Gastrocnemius medialis (tissue), 4 donors: ENCODE measurements around the gene CFAP54. TPM values are rescaled to one million over a fixed set of nuclear protein-coding genes. Genes with fewer than 3 reads are reported as not detected.

Experiments used
- ATAC-seq, 2 donors: fragments of 150-250 bp; one replicate each; pipeline ENCODE4 v1.9.1; 2016
- DNase-seq, 2 donors: peaks; one replicate each; pipeline ENCODE4 v3.0.0-alpha.2; 2019
- H3K27ac ChIP-seq, 4 donors: fragments of 200-600 bp; sonication (generic); 1 replicate in 1 of 4; 2 replicates in 3 of 4; pipeline ENCODE4 v1.5.1; 2016 to 2018; ENCODE audit warnings: mild to moderate bottlenecking in 2 of 4, moderate library complexity in 1 of 4
- H3K27me3 ChIP-seq, 3 donors: fragments of 200-600 bp; sonication (generic) in 2 of 3; 1 replicate in 1 of 3; 2 replicates in 2 of 3; pipeline versions ENCODE4 v1.5.1 to v1.6.0; 2016 to 2019; ENCODE audit warnings: mild to moderate bottlenecking in 1 of 3, moderate library complexity in 1 of 3
- H3K36me3 ChIP-seq, 2 donors: fragments of 200-600 bp; sonication (generic) in 1 of 2; one replicate each; pipeline ENCODE4 v1.5.1; 2017 to 2018
- H3K4me1 ChIP-seq, 2 donors: fragments of 200-600 bp; sonication (generic) in 1 of 2; one replicate each; pipeline ENCODE4 v1.5.1; 2016 to 2017; ENCODE audit warnings: mild to moderate bottlenecking in 2 of 2
- H3K4me3 ChIP-seq, 4 donors: fragments of 200-600 bp; sonication (generic) in 3 of 4; 1 replicate in 1 of 4; 2 replicates in 3 of 4; pipeline ENCODE4 v1.5.1; 2016 to 2019; ENCODE audit warnings: mild to moderate bottlenecking in 2 of 4
- H3K9me3 ChIP-seq, 3 donors: fragments of 200-600 bp; sonication (generic) in 2 of 3; 1 replicate in 1 of 3; 2 replicates in 2 of 3; pipeline ENCODE4 v1.5.1; 2016 to 2019
- POLR2A ChIP-seq, 2 donors: fragments of 450-650 bp; IDR thresholded peaks; one replicate each; pipeline ENCODE4 v1.6.1; 2017; ENCODE audit warnings: antibody characterized with exemption in 2 of 2, mild to moderate bottlenecking in 2 of 2, moderate library complexity in 2 of 2
- in situ Hi-C, 4 donors: fragments of 200-750 bp; cut with MboI; loops; one replicate each; pipeline versions ENCODE4 v1.15.0 to v1.8.0; 2017; ENCODE audit warnings: low sequenced_read_pairs in 4 of 4
- intact Hi-C: fragments of 100-400 bp; cut with DNase I; formaldehyde crosslinking; loops from one replicate; pipeline ENCODE4 v1.15.1; 2023; ENCODE audit warnings: low total_unique reads
- total RNA-seq, 4 donors: library from RNA; depleted of rRNA; stranded (reverse); fragments of >200 nt; gene quantifications; one replicate each; pipeline versions ENCODE4 v1.1.0 to v1.2.3, GENCODE V29; 2016
- TF ChIP-seq, protein P1 (sequence below), 5 experiments: fragments of 450-650 bp in 3 of 5; fragments of 200-600 bp in 2 of 5; sonication (generic) in 2 of 5; IDR thresholded peaks in 4 of 5; conservative IDR thresholded peaks in 1 of 5; 1 replicate in 4 of 5; 2 replicates in 1 of 5; pipeline ENCODE4 v1.5.1; 2016 to 2019; ENCODE audit warnings: antibody characterized with exemption in 5 of 5, mild to moderate bottlenecking in 3 of 5, moderate library complexity in 3 of 5

CFAP54 gene
- total RNA-seq, 4 donors from 2014 or later = not detected

DNA sequence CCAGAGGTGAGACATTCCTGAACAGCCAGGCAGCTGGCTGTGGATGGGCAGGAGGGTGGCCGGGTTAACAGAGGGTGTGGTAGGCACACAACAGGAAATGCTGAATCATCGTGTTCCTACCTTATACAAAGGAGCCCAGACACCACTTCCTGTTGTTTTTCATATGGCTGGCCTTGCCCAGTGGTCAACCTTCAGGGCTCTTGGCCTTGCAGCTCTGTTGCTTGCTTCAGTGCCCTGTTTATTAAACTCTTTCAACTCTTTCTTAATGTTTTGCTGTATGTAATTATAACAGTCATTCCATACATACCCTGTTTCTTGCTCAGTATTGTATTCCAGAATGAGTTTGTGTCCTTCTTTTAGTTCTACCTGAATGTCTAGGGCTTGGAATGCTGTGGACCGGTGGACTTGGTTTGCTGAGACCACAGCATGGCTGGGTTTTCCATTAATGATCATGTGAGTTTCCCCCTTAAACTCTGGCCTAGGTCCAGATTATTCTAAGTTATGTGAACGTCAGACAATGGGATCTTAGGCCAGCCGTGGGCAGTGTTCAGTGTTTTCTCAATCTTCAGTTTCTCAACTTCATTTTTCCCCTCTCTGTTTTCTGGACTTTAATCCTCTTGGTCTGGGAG, 11.9 kb downstream of the CFAP54 start:
- H3K27me3 ChIP-seq = no peaks in the 10 kb centered on the region
- TF ChIP-seq, protein P1, sequence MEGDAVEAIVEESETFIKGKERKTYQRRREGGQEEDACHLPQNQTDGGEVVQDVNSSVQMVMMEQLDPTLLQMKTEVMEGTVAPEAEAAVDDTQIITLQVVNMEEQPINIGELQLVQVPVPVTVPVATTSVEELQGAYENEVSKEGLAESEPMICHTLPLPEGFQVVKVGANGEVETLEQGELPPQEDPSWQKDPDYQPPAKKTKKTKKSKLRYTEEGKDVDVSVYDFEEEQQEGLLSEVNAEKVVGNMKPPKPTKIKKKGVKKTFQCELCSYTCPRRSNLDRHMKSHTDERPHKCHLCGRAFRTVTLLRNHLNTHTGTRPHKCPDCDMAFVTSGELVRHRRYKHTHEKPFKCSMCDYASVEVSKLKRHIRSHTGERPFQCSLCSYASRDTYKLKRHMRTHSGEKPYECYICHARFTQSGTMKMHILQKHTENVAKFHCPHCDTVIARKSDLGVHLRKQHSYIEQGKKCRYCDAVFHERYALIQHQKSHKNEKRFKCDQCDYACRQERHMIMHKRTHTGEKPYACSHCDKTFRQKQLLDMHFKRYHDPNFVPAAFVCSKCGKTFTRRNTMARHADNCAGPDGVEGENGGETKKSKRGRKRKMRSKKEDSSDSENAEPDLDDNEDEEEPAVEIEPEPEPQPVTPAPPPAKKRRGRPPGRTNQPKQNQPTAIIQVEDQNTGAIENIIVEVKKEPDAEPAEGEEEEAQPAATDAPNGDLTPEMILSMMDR (IDR thresholded peaks at IDR 0.05 in 4 of 5, conservative IDR thresholded peaks at IDR 0.05 in 1 of 5) = no peak
- no peak for TF ChIP-seq POLR2A (IDR thresholded peaks at IDR 0.05)
- intact Hi-C loops = loop anchor here (5.0 kb wide), 1 partner anchor 99 kb away; the partner anchor contains the start of gene CDK17

DNA sequence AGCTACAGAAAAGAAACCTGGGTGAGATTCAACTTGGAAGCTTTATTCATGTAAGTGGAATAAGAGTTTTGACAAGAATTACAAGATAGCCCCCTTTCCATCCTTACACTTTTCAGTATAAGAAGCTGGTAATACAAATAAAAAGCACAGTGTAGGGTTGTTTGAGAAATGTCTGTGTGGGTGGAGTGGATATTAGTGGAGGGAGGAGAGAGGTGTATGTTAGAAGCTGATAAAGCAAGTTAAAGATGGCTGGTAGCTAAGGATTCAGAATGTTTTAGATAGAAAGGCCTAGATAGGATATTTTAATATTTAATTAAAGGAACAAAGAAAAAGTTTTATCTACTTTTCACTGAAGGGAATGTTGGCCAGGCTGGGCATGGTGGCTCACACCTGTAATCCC, 12.5 kb downstream of the CFAP54 start:
- Histone ChIP-seq H3K27ac (peak overlapping the region; percentile 58 to 77 (median 66)), H3K4me3 (no peak overlapping the region), H3K4me1 (peaks cover 4 to 14% of the 10 kb centered on the region in 2 donors), H3K27me3 (no peaks in the 10 kb centered on the region), H3K36me3 (no peaks in the 10 kb centered on the region), H3K9me3 (no peaks in the 10 kb centered on the region)
- TF ChIP-seq, protein P1 (IDR thresholded peaks at IDR 0.05 in 4 of 5, conservative IDR thresholded peaks at IDR 0.05 in 1 of 5) = no peak
- TF ChIP-seq POLR2A (IDR thresholded peaks at IDR 0.05) = no peak
- in situ Hi-C loops (loop anchor here in 3 of 4 donors (25.0 kb wide), 2 partner anchors 290 to 440 kb away; no protein-coding TSS in a partner anchor), intact Hi-C loops (loop anchor here (5.0 kb wide), 1 partner anchor 100 kb away; the partner anchor contains the start of gene CDK17)
- DNase-seq = no peak
- ATAC-seq = no peak

More for the DNA sequence above, 11.9 kb downstream of the CFAP54 start:
- ATAC-seq (peak; percentile 69 to 74), DNase-seq (peak in 1 of 2 donors; percentile 6)
- Histone ChIP-seq H3K27ac (peak overlapping the region; percentile 58 to 77 (median 66)), H3K4me3 (no peak overlapping the region), H3K9me3 (no peaks in the 10 kb centered on the region), H3K4me1 (peaks cover 4 to 14% of the 10 kb centered on the region in 2 donors), H3K36me3 (no peaks in the 10 kb centered on the region)
- in situ Hi-C loops = loop anchor here in 3 of 4 donors (25.0 kb wide), 2 partner anchors 289 to 439 kb away; no protein-coding TSS in a partner anchor

GRCh38 chr12:96502477-96502876, 13.1 kb downstream of the CFAP54 start:
- intact Hi-C loops (loop anchor here (5.0 kb wide), 1 partner anchor 100 kb away; the partner anchor contains the start of gene CDK17), in situ Hi-C loops (loop anchor here in 3 of 4 donors (25.0 kb wide), 2 partner anchors 290 to 440 kb away; no protein-coding TSS in a partner anchor)

DNA sequence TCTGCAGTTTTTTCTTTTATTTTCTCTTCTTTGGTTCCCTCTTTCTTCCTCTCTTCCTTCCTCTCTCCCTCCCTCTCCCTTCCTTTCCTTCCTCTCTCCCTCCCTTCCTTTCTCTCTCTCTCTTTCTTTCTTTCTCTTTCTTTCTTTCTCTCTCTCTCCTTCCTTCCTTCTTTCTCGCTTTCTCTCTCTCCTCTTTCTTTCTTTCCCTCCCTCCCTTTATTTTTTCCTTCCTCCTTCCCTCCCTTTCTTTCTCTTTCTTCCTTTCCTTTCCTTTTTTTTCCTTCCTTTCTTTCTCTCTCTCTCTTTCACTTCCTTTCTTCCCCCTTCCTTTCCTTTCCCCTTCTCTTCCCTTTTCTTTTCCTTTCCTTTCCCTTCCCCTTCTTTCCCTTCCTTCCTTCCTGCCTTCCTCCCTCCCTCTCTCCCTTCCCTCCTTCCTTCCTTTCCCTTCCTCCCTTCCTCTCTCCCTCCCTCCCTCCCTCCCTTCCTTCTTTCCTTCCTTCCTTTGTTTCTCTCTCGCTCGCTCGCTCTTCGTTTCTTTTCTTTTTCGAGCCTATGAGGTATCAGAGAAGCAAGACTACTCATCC, 13.7 kb downstream of the CFAP54 start:
- no peak for ATAC-seq
- peaks cover 4 to 14% of the 10 kb centered on the region in 2 donors for H3K4me1 ChIP-seq
- TF ChIP-seq POLR2A (IDR thresholded peaks at IDR 0.05) = no peak
- TF ChIP-seq, protein P1 (IDR thresholded peaks at IDR 0.05 in 4 of 5, conservative IDR thresholded peaks at IDR 0.05 in 1 of 5) = no peak
- H3K27ac ChIP-seq = peak overlapping the region; percentile 58 to 77 (median 66)
- H3K4me3 ChIP-seq = no peak overlapping the region
- DNase-seq = no peak
- no peaks in the 10 kb centered on the region for H3K27me3 ChIP-seq
- in situ Hi-C loops (loop anchor here in 3 of 4 donors (25.0 kb wide), 2 partner anchors 291 to 441 kb away; no protein-coding TSS in a partner anchor), intact Hi-C loops (loop anchor here (5.0 kb wide), 1 partner anchor 101 kb away; the partner anchor contains the start of gene CDK17)
- H3K36me3 ChIP-seq = no peaks in the 10 kb centered on the region
- no peaks in the 10 kb centered on the region for H3K9me3 ChIP-seq

More at GRCh38 chr12:96502477-96502876, 13.1 kb downstream of the CFAP54 start:
- DNase-seq = no peak
- H3K36me3 ChIP-seq = no peaks in the 10 kb centered on the region
- ATAC-seq = no peak
- no peaks in the 10 kb centered on the region for H3K27me3 ChIP-seq
- H3K27ac ChIP-seq = peak overlapping the region; percentile 58 to 77 (median 66)
- TF ChIP-seq, protein P1 (IDR thresholded peaks at IDR 0.05 in 4 of 5, conservative IDR thresholded peaks at IDR 0.05 in 1 of 5) = no peak
- TF ChIP-seq POLR2A (IDR thresholded peaks at IDR 0.05) = no peak
- no peaks in the 10 kb centered on the region for H3K9me3 ChIP-seq
- no peak overlapping the region for H3K4me3 ChIP-seq
- peaks cover 4 to 14% of the 10 kb centered on the region in 2 donors for H3K4me1 ChIP-seq
